ENCODE results near the gene PMS1. TPM values are rescaled to one million over a fixed set of nuclear protein-coding genes. Genes with fewer than 3 reads are reported as not detected.

The PMS1 gene
- total and polyA plus RNA-seq, 9 of the 15 experiments (the other 6 are each of a cell fraction or from before 2014, with no cell fraction given) = 14.5 to 29.8 (median 24.7) TPM

DNA sequence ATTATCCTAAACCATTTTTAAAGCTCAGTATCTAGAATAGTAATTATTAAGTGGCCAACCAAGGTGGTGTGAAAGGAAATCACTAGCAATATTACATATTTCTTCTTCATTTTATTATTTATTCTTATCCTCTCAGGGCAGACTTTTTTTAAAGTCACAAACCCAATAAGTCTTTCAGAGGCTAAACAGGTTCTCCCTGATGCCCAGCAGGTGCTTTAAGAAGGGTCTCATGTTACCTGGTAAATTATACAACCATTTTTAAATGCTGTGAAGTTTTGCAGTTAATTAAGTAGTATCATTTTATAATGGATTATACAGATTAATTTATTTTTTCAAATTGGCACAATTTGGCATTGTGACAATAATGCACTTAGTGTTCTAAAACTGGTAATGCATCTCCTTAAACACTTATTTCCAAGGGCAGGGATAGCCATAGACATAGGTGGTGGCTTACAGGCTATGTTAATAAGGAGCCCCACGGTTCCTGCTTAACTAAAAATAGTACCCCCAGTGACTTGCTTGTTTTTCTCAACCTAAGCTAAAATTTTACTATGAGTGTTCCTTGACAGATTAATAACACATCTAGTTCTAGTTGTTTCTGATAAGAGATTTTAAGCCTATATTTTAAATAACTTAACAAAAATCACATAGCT lies 67.0 kb downstream of the PMS1 start (continued):
- TF ChIP-seq ZKSCAN8 (CRISPR knock-in tag; IDR thresholded peaks at IDR 0.05) (no peak), ZNF696 (CRISPR knock-in tag; conservative IDR thresholded peaks at IDR 0.05) (no peak), ZNF146 (CRISPR knock-in tag; IDR thresholded peaks at IDR 0.05; ENCODE audit: unreplicated experiment) (no peak), ZFX (CRISPR knock-in tag; IDR thresholded peaks at IDR 0.05) (no peak), TBL1XR1 (IDR thresholded peaks at IDR 0.05; ENCODE audit: low read length in 2 of 2) (no peak), TAF7 (tag; IDR thresholded peaks at IDR 0.05) (no peak)
- TF ChIP-seq, protein P1, sequence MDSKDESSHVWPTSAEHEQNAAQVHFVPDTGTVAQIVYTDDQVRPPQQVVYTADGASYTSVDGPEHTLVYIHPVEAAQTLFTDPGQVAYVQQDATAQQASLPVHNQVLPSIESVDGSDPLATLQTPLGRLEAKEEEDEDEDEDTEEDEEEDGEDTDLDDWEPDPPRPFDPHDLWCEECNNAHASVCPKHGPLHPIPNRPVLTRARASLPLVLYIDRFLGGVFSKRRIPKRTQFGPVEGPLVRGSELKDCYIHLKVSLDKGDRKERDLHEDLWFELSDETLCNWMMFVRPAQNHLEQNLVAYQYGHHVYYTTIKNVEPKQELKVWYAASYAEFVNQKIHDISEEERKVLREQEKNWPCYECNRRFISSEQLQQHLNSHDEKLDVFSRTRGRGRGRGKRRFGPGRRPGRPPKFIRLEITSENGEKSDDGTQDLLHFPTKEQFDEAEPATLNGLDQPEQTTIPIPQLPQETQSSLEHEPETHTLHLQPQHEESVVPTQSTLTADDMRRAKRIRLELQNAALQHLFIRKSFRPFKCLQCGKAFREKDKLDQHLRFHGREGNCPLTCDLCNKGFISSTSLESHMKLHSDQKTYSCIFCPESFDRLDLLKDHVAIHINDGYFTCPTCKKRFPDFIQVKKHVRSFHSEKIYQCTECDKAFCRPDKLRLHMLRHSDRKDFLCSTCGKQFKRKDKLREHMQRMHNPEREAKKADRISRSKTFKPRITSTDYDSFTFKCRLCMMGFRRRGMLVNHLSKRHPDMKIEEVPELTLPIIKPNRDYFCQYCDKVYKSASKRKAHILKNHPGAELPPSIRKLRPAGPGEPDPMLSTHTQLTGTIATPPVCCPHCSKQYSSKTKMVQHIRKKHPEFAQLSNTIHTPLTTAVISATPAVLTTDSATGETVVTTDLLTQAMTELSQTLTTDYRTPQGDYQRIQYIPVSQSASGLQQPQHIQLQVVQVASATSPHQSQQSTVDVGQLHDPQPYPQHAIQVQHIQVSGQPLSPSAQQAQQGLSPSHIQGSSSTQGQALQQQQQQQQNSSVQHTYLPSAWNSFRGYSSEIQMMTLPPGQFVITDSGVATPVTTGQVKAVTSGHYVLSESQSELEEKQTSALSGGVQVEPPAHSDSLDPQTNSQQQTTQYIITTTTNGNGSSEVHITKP (IDR thresholded peaks at IDR 0.05; ENCODE audit: partially characterized antibody) = no peak

DNA sequence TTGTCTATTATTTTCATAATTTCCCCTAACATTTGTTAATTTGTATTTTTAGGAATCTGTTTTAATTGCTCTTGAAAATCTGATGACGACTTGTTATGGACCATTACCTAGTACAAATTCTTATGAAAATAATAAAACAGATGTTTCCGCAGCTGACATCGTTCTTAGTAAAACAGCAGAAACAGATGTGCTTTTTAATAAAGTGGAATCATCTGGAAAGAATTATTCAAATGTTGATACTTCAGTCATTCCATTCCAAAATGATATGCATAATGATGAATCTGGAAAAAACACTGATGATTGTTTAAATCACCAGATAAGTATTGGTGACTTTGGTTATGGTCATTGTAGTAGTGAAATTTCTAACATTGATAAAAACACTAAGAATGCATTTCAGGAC lies 69.9 kb downstream of the PMS1 start:
- no TSS peak for BruUV-seq (replicated peaks)
- CTCF ChIA-PET (ENCODE audit: low intra/inter-chr PET ratio) = no interaction called here
- no peak for FAIRE-seq
- POLR2A ChIA-PET = no interaction called here
- Histone ChIP-seq H3K9me3 (replicated peaks; ENCODE audit: control insufficient read depth, insufficient read depth, low read depth, low read length) (no peaks in the 10 kb centered on the region), H3K9ac (ENCODE audit: insufficient read depth in 1 of 2, low read depth in 2 of 2, low read length in 2 of 2) (no peak overlapping the region), H3K27me3 (ENCODE audit: control insufficient read depth in 2 of 2, insufficient read depth in 2 of 2, low read length in 2 of 2) (no peaks in the 10 kb centered on the region), H3K27ac (ENCODE audit: extremely low read depth, low read depth, low read length) (no peak overlapping the region), H4K20me1 (replicated peaks; ENCODE audit: control insufficient read depth, insufficient read depth, low read length) (no peaks in the 10 kb centered on the region), H3K4me1 (replicated peaks in 1 of 2; ENCODE audit: control insufficient read depth in 2 of 2, insufficient read depth in 2 of 2, low read length in 2 of 2) (no peaks in the 10 kb centered on the region), H3K79me2 (ENCODE audit: control insufficient read depth, insufficient read depth, low read length) (no peaks in the 10 kb centered on the region), H3K4me2 (ENCODE audit: insufficient read depth, low read length) (no peak overlapping the region), H3K9me1 (ENCODE audit: control insufficient read depth, insufficient read depth, low read length) (no peaks in the 10 kb centered on the region), H3K36me3 (ENCODE audit: control insufficient read depth, insufficient read depth, low read length) (peaks cover 26% of the 10 kb centered on the region; the same call in 1 of the 3 replicates), H3K4me3 (no peak overlapping the region), H2AFZ (ENCODE audit: low read depth, low read length) (no peak overlapping the region)
- intact Hi-C loops (cut with micrococcal nuclease) (no loop called here), in situ Hi-C loops (cut with MboI) (no loop called here)
- 89% methylated on average over 3 of the region's 3 CpGs for WGBS (ENCODE audit: insufficient coverage, low coverage, missing lambda C conversion rate)
- ATAC-seq = no peak
- no peak for DNase-seq (ENCODE audit: extremely low read depth in 1 of 4, low spot score in 3 of 4)
